WTC11 (cell line): ENCODE results near the gene TFCP2.

ENCODE experiments used
- CREB1 ChIP-seq: sonication (generic); formaldehyde crosslinking; IDR thresholded peaks from 2 replicates; pipeline ENCODE4 v1.8.0; 2023; ENCODE audit warnings: mild to moderate bottlenecking, missing genetic modification reagents
- FOXK1 ChIP-seq: sonication (generic); formaldehyde crosslinking; IDR thresholded peaks from 2 replicates; pipeline ENCODE4 v1.8.0; 2022; ENCODE audit warnings: mild to moderate bottlenecking, moderate library complexity, missing genetic modification reagents
- MYBL2 ChIP-seq: sonication (generic); formaldehyde crosslinking; IDR thresholded peaks from 2 replicates; pipeline ENCODE4 v1.8.1; 2023; ENCODE audit warnings: mild to moderate bottlenecking, moderate library complexity, missing genetic modification reagents
- NFE2L1 ChIP-seq: sonication (generic); formaldehyde crosslinking; IDR thresholded peaks from 2 replicates; pipeline ENCODE4 v1.8.1; 2023; ENCODE audit warnings: missing genetic modification reagents
- NR1H2 ChIP-seq: sonication (generic); formaldehyde crosslinking; IDR thresholded peaks from 2 replicates; pipeline ENCODE4 v1.9.0; 2021; ENCODE audit warnings: mild to moderate bottlenecking, moderate library complexity, missing genetic modification reagents
- NR2C2 ChIP-seq: sonication (generic); formaldehyde crosslinking; IDR thresholded peaks from 2 replicates; pipeline ENCODE4 v1.8.0; 2022; ENCODE audit warnings: mild to moderate bottlenecking, missing genetic modification reagents
- RELA ChIP-seq: sonication (generic); formaldehyde crosslinking; IDR thresholded peaks from 2 replicates; pipeline ENCODE4 v1.8.1; 2022; ENCODE audit warnings: missing genetic modification reagents, mild to moderate bottlenecking, borderline replicate concordance
- TF ChIP-seq, protein P1 (sequence below): fragments of 200-600 bp; IDR thresholded peaks from 2 replicates; pipeline ENCODE4 v1.8.0; 2022; ENCODE audit warnings: antibody characterized with exemption
- TF ChIP-seq, protein P2 (sequence below): sonication (generic); formaldehyde crosslinking; IDR thresholded peaks from 2 replicates; pipeline ENCODE4 v1.8.0; 2022; ENCODE audit warnings: missing genetic modification reagents

DNA sequence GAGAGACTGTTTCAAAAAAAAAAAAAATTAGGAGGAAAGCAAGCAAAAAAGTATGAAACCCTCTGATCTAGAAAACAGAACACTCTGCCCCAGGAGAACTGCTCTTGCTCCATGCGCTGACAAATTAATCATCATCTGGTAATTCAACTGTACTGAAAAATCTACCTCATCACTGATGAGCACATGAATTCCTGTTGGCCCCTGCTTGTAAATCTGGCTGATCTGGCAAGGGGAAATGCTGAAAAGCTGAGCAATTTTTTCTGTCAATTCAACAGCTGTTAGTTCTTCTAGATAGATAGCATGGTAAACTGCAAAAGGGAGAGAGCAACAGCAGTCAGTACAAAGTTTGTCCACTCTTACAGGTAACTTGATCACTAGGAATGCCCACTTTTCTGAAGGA, 74.3 kb downstream of the TFCP2 start:
- TF ChIP-seq NR1H2 (no peak), FOXK1 (CRISPR knock-in tag) (no peak), NR2C2 (no peak), MYBL2 (no peak), RELA (CRISPR knock-in tag) (no peak), CREB1 (CRISPR knock-in tag) (no peak), NFE2L1 (CRISPR knock-in tag) (no peak)
- TF ChIP-seq, protein P1, sequence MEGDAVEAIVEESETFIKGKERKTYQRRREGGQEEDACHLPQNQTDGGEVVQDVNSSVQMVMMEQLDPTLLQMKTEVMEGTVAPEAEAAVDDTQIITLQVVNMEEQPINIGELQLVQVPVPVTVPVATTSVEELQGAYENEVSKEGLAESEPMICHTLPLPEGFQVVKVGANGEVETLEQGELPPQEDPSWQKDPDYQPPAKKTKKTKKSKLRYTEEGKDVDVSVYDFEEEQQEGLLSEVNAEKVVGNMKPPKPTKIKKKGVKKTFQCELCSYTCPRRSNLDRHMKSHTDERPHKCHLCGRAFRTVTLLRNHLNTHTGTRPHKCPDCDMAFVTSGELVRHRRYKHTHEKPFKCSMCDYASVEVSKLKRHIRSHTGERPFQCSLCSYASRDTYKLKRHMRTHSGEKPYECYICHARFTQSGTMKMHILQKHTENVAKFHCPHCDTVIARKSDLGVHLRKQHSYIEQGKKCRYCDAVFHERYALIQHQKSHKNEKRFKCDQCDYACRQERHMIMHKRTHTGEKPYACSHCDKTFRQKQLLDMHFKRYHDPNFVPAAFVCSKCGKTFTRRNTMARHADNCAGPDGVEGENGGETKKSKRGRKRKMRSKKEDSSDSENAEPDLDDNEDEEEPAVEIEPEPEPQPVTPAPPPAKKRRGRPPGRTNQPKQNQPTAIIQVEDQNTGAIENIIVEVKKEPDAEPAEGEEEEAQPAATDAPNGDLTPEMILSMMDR: no peak
- TF ChIP-seq, protein P2, sequence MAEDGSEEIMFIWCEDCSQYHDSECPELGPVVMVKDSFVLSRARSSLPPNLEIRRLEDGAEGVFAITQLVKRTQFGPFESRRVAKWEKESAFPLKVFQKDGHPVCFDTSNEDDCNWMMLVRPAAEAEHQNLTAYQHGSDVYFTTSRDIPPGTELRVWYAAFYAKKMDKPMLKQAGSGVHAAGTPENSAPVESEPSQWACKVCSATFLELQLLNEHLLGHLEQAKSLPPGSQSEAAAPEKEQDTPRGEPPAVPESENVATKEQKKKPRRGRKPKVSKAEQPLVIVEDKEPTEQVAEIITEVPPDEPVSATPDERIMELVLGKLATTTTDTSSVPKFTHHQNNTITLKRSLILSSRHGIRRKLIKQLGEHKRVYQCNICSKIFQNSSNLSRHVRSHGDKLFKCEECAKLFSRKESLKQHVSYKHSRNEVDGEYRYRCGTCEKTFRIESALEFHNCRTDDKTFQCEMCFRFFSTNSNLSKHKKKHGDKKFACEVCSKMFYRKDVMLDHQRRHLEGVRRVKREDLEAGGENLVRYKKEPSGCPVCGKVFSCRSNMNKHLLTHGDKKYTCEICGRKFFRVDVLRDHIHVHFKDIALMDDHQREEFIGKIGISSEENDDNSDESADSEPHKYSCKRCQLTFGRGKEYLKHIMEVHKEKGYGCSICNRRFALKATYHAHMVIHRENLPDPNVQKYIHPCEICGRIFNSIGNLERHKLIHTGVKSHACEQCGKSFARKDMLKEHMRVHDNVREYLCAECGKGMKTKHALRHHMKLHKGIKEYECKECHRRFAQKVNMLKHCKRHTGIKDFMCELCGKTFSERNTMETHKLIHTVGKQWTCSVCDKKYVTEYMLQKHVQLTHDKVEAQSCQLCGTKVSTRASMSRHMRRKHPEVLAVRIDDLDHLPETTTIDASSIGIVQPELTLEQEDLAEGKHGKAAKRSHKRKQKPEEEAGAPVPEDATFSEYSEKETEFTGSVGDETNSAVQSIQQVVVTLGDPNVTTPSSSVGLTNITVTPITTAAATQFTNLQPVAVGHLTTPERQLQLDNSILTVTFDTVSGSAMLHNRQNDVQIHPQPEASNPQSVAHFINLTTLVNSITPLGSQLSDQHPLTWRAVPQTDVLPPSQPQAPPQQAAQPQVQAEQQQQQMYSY (CRISPR knock-in tag): no peak
